Prostate gland (tissue), 2 donors: ENCODE measurements around the gene ALAD.

Experiments used
- POLR2A ChIP-seq: fragments of 450-650 bp; IDR thresholded peaks from one replicate; pipeline ENCODE4 v1.6.1; 2016; ENCODE audit warnings: antibody characterized with exemption, mild to moderate bottlenecking
- TF ChIP-seq, protein P1 (sequence below), 4 experiments: fragments of 200-600 bp in 2 of 4; fragments of 450-650 bp in 2 of 4; sonication (generic) in 2 of 4; IDR thresholded peaks; 1 replicate in 3 of 4; 2 replicates in 1 of 4; pipeline ENCODE4 v1.5.1; 2016 to 2019; ENCODE audit warnings: antibody characterized with exemption in 4 of 4, mild to moderate bottlenecking in 2 of 4, moderate library complexity in 2 of 4

DNA sequence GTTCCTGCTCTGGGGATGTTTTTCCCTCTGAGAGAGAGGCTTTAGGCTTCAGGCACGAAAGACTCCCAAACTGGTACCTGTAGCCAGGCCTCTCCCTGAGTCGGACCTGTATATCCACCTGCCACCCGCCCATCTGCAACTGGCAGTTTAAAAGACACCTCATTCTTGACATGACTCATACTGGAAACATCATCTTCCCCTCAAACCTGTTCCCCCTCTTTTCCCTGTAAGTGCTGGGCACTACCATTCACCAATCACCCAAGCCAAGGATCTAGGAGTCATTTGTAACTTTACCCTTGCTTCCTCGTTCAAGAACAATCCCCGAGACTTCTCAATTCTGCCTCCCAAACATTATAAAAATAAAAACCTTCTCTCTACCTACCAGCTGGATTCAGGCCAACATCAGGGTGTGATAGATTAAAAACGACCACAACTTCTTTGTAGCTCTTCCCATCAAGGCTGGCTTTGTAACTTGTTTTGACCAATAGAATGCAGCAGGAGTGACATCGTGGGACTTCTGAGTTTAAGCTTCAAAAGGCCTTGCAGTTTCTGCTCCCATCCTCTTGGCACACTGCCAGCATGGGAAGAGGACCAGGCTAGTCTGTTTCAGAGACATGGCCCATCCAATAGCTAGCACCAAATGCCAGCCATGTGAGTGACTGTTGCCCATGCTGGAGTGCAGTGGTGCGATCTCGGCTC, 59.2 kb downstream of the ALAD start:
- TF ChIP-seq POLR2A = no peak
- TF ChIP-seq, protein P1, sequence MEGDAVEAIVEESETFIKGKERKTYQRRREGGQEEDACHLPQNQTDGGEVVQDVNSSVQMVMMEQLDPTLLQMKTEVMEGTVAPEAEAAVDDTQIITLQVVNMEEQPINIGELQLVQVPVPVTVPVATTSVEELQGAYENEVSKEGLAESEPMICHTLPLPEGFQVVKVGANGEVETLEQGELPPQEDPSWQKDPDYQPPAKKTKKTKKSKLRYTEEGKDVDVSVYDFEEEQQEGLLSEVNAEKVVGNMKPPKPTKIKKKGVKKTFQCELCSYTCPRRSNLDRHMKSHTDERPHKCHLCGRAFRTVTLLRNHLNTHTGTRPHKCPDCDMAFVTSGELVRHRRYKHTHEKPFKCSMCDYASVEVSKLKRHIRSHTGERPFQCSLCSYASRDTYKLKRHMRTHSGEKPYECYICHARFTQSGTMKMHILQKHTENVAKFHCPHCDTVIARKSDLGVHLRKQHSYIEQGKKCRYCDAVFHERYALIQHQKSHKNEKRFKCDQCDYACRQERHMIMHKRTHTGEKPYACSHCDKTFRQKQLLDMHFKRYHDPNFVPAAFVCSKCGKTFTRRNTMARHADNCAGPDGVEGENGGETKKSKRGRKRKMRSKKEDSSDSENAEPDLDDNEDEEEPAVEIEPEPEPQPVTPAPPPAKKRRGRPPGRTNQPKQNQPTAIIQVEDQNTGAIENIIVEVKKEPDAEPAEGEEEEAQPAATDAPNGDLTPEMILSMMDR (IDR thresholded peaks at IDR 0.05) = no peak
